Measurements from ENCODE around the gene SLC6A5.

Gene SLC6A5

DNA sequence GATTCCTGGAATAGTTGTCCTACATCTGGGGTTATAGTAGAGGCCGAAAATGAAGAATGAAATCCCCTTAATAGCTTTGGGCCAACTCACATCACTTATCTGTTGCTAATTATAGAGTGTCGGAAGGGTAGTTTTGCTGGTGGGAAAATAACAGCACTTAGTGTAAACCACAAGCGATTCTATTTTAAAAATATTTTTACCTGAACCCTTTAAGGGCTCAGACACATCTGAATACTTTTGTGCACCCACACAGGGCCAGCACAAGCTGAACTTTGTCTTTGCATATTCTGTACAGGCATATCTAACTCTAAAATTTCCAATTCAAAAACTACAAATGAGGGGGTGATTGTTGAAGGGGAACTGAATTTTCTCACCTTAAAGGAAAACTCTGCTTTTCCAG, 27.6 kb downstream of the SLC6A5 start:
- no peak for FAIRE-seq

DNA sequence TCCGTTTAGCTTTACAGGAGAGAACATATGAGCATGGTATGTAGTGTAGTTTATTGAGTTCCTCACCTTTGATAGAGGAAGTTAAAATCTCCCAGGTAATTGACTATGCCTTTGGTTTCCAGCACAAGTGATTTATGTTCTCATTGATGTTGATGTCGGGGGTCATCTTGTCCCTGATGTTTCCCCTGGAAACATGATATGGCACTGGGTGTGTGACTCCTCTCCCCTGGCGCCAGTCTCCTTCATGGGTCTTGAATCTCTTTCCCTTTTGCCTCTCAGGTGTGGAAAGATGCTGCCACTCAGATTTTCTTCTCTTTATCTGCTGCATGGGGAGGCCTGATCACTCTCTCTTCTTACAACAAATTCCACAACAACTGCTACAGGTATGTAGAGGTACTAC, 28.3 kb downstream of the SLC6A5 start:
- no peak for FAIRE-seq

DNA sequence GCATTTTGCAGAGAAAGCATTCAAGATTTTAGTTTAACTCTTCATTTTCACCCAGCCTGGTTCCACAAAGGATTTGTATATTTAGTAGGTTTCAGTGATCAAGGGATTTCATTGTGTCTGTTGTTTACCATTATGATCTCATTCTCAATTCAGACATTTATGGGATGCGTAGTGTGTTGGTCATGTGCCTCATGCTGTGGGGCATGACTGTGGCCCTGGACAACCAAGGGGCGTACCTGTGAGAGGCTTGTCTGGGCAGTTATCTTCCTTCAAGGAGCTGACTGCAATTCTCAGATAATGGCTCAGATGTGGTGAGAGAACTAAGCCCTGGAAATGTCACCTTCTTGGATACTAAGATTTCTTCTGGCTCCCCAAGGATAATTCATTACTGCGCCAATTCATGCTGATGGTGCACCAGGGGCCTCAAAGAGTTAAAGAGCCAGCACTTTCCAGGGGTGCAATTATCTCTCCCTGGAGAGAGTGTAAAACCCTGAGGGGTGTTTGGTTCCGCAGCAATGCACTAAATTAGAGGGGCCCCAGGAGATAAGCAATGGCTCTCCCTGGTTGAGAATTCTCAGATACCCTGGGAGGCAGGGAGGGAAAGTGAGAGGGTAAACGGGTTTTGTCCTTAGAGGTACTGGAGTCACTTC, 32.2 kb downstream of the SLC6A5 start:
- no peak for FAIRE-seq

DNA sequence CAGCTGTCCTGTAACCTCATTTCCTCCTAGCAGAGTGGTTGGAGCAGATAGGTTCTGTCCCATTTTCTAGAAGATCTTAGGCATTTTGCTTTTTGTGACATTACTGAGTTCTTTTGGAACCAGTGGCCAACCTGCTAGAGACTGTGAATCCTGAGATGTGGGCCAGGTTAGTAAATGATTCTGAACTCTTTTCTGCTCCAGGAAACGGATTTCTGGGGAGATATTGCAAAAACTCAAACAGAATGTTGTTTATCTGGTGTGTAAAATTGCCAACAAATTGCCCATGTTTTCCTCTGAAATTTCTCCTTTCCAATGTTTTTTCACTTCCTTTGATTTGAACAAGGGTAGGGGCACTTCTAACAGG, 32.7 kb downstream of the SLC6A5 start:
- FAIRE-seq, result no peak

DNA sequence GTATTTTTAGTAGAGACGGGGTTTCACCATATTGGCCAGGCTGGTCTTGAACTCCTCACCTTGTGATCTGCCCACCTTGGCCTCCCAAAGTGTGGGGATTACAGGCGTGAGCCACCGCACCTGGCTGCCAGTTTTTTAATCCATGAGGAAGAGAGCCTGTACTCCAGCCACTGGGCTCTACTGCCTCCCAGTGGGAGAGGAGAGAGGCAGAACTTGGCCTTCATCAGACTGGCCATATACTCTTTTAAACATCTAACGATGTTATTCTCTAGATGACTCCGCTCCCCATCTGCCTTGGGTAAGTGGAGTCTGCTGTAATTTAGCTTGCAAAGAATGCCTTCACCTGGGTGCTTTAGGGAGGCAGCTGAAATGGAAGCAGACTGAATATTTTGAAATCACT, 34.6 kb downstream of the SLC6A5 start:
- no peak for FAIRE-seq

DNA sequence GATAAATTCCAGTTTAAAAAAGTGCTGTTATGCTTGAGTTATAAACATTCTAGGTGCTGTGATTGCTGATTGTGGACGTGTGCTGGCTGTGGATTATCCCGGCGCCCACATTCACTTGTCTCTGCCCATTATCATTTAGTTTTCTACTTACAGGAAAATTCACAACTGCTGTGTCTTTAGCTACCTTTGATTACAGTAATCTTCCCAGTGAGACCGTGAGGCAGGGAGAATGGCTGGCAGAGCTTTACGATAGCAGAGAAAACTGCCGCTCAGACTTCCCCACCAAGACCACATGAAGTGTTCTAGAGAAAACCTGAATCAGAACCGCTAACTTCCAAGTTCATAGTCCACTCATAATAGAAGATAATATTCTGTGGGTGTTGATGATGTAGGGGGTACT, 35.4 kb downstream of the SLC6A5 start:
- FAIRE-seq, result no peak

DNA sequence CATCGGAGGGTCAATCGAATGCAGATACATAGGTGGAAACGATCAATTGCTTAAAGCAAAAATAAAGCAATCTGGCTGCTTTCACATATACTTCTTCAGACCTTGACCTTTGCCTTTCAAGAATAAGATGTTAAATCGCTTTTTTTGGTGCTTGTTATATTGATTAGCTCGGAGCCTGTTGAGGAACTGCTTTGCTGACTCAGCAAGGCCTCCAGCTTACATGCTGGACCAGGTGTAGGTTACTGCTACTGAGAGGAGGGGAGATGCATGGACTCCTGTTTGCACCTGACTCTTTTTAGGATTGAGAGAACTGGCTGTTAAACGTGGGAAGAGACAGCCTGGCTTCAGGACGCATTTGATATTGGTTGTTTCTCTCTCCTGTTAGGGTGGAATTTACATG, 38.7 kb downstream of the SLC6A5 start:
- FAIRE-seq, result no peak

DNA sequence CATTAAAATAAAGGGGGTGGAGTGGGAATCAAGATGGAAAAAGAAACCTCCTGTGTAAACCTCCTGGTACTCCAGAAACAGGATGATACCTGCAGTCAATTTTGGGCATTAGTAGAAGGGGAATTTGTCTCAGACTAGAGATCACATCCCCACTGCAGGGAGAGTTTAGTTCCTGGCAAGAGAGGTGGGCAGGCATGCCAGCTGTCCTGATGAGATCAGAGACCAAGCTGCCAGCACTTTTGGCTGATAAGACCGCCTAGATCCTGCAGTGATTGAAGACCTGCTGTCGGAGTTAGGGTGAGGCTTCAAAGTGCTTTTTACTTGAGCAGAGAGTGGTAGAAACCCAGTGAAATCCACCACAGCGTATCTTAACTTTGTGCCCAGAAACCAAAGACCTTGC, 40.3 kb downstream of the SLC6A5 start:
- no peak for FAIRE-seq

DNA sequence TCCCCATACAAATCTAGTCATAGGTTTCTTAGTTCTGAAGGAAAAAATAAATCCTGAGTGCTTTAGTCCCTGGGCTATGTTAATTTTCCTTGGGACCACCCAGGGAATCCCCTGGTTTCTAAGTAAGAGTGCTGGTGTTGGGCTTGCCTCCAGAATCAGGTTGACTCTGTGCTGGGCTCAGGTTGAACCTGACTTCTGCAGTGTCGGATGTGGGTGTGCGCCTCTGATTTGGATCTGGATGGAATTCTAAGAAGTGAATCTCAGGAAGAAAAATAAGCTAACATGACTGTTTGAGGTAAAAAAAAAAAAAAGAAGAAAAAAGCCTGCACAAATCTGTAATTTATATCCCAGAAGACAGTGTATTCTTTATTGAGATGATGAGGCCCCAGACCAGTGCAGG, 41.0 kb downstream of the SLC6A5 start:
- no peak for FAIRE-seq

DNA sequence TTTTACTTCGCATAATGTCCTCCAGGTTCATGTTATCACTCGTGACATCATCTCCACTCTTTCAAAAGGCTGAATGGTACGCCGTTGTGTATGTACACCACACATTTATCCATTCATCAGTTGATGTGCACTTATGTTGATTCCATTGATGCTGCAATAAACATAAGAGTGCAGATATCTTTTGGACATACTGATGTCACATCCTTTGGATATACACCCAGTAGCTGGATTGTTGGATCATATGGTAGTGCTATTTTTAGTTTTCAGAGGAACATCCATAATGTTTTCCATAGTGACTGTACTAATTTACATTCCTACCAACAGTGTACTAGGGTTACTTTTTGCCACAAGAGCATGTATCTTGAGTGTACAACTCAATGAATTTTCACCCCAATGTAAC, 45.0 kb downstream of the SLC6A5 start:
- no peak for FAIRE-seq

DNA sequence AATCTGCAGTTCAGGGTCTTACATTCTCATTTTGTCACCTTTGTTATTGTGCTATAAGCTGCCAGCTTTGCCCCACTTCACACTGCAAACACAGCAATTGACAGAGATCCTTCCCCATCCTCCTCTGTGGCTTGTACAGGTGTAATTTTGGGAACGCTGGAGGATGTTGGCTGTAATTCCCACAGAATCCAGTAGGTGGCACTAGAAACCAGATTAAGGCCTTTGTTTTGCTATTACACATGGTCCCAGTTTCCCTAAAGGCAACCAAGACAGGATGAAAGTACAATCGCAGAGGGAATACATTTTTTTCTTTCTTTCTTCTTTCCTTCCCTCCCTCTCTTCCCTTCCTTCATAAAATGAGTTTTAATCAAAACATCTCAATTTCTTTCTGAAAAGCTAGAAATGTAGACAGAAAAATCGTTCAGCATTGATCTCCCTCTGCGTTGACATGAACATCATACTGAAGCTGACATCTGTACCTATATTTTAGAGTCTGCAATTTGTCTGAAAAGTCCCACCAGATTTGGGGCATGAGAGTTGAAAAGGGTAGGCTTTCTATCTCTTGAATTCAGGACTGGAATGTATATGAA, 48.7 kb downstream of the SLC6A5 start:
- peak; percentile 59 for FAIRE-seq

DNA sequence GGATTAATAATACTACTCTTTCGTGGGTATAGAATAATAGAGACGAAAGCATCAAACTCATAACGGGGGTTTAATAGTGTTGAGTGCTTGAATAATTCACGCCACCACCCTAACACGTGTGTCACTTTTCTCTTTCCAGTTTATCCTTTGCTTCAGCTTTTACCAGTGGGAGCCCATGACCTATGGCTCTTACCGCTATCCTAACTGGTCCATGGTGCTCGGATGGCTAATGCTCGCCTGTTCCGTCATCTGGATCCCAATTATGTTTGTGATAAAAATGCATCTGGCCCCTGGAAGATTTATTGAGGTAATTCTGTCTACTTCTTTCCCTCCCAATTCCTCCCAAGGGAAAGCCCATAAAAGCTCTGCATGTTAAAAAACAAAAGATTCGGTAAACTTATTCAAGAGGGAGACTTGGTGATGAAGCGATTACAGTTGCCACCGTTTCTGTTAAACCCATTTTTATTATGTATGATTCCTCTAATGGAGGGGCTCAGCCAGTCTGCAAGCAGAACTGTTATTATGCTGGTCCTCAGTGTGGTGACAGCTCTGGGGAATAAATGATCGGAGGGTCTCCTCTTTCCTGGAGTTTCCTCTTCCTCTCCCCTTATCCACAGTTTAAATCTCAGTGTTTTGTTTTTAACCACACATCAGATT, 52.9 kb downstream of the SLC6A5 start:
- FAIRE-seq, result no peak

DNA sequence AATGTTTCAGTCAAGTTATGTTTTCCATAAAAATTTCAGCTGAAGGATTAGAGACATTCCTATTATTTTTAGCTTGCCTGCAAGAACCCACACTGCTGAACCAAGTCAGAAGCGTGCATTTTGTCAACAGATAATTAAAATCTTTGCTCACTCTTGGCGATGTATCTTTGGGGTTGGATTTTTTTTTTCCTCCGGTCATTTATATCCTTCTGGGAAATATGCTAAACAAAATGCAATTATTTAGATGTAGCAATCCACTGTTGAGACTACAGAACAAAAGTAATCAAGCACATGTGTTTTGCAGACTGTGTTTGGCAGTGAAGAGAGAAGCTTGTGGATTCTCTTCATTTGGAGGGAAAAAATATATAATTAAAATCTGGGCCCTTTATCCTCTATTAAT, 54.6 kb downstream of the SLC6A5 start:
- FAIRE-seq, result no peak

DNA sequence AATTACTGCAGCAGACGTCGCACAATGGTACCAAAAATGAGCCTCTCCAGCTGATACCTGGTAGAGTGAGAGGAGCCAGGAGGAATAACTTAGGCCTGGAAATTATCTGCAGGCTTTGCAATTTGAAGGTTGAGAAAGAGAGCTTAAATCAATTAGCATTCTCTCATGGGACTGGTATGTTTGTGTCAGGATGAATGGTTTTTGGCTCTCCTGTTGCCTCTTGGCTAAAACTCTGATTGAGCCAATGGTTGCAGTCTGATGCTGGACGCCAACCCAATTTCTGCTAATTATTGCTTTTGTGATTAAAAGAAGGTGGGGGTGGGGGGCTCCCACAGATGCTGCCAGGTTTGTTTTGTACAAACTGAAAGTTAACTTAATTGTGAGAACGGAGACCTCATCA, 57.5 kb downstream of the SLC6A5 start:
- FAIRE-seq, result no peak

DNA sequence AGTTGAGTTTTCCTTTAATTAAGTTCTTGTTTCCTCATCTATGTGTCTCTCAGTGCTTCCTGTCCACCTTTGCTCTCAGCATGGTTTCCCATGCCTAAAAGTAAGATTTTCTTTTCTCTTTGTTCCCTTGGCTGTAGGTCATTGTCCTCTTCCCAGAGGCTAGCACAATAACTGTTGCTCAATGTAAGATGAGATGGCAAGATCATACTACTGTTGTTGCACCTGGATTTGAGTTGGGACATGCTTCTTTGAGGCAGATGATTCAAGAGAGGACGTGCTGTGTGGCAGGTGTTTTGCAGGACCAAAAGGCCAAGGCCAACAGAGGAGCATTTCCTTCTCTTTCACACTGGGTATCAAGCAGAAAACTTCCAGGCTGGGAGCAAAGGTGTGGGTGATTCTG, 58.7 kb downstream of the SLC6A5 start:
- FAIRE-seq, result no peak

DNA sequence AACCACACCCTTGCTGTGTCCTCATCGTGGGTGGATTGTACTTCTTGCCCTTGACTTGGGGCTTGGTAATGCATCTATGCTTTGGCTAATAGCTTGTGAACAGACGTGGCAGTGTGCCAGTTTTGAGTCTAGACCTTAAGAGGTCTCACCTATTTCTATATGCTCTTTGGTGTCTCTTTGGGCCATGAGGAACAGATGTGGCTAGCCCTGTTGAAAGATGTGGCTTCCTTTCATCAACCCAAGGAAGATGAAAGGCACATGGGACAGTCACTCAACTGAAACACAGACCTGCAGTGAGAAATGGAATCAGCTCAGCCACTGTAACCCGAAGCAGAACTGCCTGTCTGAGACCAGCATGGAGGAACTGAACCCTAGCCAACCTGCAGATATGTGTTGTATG, 62.0 kb downstream of the SLC6A5 start:
- FAIRE-seq, result no peak

DNA sequence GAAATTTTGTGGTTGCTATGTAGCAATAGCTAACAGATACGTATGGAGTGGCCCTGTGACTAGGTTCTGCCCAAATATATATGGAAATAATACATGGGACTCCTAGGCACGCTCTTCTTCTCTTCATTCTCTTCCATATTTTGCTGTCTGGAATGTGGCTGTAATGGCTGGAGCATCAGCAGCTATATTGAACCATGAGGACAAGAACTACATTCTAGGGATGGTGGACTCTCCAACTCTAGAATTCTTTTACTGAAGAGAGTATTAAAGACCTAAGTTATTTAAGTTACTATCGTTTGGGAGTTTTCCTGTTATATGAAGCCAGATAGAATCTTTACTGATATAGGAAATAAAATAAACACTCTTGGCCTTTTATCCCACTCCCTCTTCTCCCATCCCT, 62.4 kb downstream of the SLC6A5 start:
- FAIRE-seq, result no peak

DNA sequence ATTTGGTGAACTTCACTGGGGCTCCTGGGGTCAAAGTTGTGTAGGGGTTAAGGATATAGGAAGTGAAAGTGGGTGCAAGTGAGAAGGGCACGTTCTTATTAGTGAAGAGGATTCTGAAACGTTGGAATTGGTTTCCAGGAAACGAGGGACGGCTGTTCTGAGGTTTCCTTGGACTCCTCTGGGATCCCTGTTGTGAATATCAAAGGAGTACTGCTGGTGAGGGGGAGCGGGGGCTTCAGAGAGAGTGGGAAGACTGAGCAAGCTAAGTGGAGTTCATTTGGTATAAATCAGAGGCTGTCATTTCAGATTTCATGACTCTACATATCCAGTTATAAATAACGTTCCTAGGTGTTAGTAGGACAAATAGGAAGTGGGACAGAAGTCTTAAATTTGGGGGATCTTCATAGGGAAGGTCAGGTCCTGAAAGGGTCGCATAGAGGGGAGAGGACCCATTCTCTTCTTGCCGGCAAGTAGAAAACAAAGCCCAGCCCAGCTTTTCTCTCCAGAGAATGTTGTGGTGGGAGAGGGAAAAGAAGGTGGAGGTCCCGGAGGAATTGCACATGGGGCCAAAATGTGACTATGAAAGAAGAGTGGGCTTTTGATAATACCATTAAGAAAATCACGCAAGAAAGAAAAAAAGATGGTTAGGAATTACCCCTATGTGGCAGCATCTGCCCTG, 68.9 kb downstream of the SLC6A5 start:
- no peak for FAIRE-seq

DNA sequence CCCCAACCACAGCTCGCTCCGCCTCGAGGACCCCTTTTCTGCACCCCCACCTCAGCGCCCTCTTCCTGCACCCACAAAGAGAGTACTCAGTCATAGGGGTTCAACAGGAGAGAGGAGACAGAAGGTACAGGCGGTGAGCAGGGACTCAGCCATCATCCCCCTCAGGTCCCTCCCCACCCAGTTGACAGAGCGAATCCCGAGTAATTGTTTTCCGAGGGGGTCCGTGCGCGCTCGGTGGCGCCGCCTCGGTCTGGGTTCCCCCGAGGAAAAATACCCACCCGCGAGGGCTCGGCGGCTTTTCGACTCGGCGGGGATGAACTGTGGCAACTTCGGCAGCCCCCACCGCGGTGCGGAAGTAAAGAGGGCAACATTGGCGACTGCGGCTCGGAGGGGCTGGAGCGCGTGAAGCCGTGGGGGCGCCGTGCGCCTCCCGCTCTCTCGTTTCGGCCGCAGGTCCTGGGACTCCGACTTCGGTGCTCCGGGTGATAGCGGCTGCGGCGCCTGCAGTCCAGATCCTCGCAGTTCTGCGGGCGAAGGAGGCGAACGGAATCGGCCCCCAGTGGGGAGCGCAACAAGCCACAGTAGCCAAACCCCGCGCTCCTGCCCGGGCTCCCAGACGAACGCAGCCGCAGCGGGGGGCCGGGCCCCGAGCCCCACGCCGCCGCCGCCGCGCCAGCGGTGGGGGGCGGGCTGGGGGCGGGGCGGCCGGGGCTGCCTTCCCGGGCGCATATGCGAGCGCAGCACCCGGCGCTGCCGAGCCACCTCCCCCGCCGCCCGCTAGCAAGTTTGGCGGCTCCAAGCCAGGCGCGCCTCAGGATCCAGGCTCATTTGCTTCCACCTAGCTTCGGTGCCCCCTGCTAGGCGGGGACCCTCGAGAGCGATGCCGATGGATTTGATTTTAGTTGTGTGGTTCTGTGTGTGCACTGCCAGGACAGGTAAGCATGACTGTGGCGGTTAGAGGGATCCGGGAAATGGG, 69.7 kb downstream of the SLC6A5 start, which contains the start of gene NELL1:
Gene NELL1 (plus strand): TSS at position 743 of the 976 bp plus-strand sequence.
- no peak for FAIRE-seq

DNA sequence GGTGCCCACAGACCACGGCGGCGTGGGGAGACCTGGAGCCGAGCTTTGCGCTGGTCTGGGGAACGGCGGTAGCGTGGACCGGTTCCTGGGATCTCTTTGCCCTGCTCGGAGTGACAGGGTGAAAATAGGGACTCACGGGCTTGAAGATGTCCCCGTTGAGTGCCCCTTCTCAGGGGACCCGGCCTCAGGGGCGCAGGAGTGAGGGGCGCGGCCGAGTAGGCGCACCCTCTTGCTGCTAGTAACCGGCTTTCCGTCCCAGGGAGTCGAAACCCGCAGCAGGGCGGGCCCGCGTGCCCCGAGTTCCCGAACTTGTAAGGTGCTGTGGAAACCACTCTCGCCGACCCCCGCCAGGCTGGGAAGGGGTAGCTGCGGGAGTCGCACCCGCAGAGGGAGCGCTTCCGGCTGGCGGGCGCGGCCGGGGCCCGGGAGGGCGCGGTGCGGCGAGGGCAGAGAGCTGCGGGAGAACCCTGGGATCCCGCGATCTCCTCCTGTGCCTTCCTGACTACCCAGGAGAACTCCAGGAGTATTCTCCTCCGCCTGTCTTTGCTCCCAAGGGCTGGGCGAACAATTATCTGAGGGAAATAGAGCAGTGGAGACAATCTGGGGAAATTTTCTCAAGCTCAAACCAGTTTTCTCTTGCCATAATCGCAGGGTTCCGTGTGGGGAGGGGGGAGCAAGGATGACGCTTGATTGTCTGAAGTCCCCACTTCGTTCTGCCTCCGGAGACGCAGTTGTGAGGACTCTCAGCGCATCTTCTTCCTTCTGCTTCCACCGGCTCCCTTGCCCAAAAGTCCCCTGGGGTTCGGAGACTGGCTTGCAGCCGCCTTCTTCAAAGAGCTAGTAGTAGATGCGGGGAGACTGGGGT, 70.6 kb downstream of the SLC6A5 start:
- no peak for FAIRE-seq

DNA sequence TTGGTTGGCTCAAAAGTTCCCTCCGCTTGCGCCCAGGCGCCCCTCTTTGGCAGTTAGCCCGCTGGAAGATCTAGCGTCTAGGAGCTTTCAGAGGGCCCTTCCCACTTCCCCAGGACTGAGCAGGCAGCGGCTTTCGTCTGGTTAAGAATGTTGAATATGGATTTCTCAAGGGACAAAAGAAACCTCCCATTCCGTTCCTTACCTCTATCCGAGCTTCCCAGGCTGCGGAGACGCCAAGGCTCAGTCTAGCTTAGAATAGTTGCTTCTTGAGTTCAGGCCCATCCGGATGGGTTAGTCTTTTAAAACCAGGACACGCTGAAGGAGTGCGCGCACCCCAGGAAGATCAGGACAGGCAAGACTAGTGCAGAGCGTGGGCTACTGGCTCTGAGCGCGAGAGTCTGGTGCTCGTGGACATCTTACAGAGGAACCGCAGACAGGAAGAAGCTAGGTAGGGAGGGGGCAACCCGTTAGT, 71.6 kb downstream of the SLC6A5 start:
- no peak for FAIRE-seq

Measured in endometrium (tissue), 2 donors.